GM23338 (cell line): ENCODE results near the gene PLEKHG4B. TPM values are rescaled to one million over a fixed set of nuclear protein-coding genes. Genes with fewer than 3 reads are reported as not detected.

Experiments
- CREB1 ChIP-seq: fragments of 250-450 bp; sonication (Bioruptor Pico); IDR thresholded peaks from 2 replicates; pipeline ENCODE4 v1.5.0; 2020; ENCODE audit warnings: low read depth, mild to moderate bottlenecking, moderate library complexity
- EZH2phosphoT487 ChIP-seq: fragments of 200-600 bp; sonication (generic); IDR thresholded peaks from one replicate; pipeline ENCODE4 v1.8.1; 2018; ENCODE audit warnings: antibody characterized with exemption; ENCODE audit not compliant: unreplicated experiment
- JUNB ChIP-seq: IDR thresholded peaks from one replicate; pipeline ENCODE4 v1.6.1; 2016; ENCODE audit warnings: antibody characterized with exemption; ENCODE audit not compliant: unreplicated experiment
- POLR2AphosphoS5 ChIP-seq: IDR thresholded peaks from 2 replicates; pipeline ENCODE4 v1.6.1; 2016; ENCODE audit warnings: antibody characterized with exemption, low read depth
- ZNF114 ChIP-seq: fragments of 250-450 bp; sonication (Bioruptor Pico); IDR thresholded peaks from 2 replicates; pipeline ENCODE4 v1.5.0; 2020; ENCODE audit warnings: mild to moderate bottlenecking, moderate library complexity
- polyA plus RNA-seq: library from polyadenylated mRNA; unstranded; fragments of >200 nt; fragmentation: Nextera tagmentation; extraction: Ambion mirVana; gene quantifications from 2 replicates; pipeline ENCODE4 v1.2.1, GENCODE V29; 2016
- total RNA-seq: library from RNA; depleted of rRNA; stranded (reverse); fragments of >200 nt; shearing (Covaris generic); gene quantifications from 2 replicates; pipeline ENCODE4 v1.2.3, GENCODE V29; 2014
- TF ChIP-seq, protein P1 (sequence below): fragments of 250-450 bp; sonication (Bioruptor Pico); IDR thresholded peaks from 2 replicates; pipeline ENCODE4 v1.5.0; 2020; ENCODE audit warnings: mild to moderate bottlenecking, moderate library complexity
- TF ChIP-seq, protein P2 (sequence below): IDR thresholded peaks from 2 replicates; pipeline ENCODE4 v1.6.1; 2016; ENCODE audit warnings: antibody characterized with exemption
- TF ChIP-seq, protein P3 (sequence below), 2 experiments: fragments of 200-600 bp in 1 of 2; sonication (generic) in 1 of 2; conservative IDR thresholded peaks; 2 replicates each; pipeline versions ENCODE4 v1.5.1 to v1.6.1; 2016 to 2017; ENCODE audit warnings: antibody characterized with exemption in 2 of 2, low read depth in 2 of 2, mild to moderate bottlenecking in 2 of 2, moderate library complexity in 1 of 2

Gene PLEKHG4B
- total and polyA plus RNA-seq, 2 experiments from 2014 or later: 33.5 to 54.8 TPM

DNA sequence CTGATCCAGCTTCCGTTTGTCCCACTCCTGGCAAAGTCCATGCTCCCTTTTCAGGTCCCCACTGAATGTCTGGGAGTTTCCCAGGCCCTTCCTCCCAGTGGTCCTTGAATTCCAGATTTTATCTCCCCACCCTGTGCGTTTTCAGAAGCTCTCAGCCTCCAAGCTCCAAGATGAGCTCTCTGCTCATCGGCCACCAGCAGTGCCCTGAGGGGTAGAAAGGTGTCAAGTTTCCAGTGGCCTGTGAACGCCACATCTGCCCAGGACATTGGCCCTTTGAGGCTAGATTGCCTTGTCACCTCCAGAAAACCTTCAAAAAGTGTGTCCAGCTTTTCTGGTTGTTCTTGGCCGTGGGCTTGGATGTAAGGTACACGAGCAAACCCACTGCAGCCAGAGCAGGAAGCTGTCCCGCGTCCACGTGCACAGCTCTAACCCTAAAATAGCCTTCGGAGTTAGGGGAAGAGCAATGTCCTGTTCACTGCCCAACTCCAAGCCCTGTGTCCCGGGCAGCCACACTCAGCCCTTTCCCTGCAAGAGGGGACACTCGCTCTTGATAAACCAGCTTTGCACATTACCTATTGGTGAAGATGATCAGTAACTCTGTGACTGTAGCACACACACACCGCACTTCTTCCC, 88.4 kb downstream of the PLEKHG4B start (continued):
- TF ChIP-seq, protein P1, sequence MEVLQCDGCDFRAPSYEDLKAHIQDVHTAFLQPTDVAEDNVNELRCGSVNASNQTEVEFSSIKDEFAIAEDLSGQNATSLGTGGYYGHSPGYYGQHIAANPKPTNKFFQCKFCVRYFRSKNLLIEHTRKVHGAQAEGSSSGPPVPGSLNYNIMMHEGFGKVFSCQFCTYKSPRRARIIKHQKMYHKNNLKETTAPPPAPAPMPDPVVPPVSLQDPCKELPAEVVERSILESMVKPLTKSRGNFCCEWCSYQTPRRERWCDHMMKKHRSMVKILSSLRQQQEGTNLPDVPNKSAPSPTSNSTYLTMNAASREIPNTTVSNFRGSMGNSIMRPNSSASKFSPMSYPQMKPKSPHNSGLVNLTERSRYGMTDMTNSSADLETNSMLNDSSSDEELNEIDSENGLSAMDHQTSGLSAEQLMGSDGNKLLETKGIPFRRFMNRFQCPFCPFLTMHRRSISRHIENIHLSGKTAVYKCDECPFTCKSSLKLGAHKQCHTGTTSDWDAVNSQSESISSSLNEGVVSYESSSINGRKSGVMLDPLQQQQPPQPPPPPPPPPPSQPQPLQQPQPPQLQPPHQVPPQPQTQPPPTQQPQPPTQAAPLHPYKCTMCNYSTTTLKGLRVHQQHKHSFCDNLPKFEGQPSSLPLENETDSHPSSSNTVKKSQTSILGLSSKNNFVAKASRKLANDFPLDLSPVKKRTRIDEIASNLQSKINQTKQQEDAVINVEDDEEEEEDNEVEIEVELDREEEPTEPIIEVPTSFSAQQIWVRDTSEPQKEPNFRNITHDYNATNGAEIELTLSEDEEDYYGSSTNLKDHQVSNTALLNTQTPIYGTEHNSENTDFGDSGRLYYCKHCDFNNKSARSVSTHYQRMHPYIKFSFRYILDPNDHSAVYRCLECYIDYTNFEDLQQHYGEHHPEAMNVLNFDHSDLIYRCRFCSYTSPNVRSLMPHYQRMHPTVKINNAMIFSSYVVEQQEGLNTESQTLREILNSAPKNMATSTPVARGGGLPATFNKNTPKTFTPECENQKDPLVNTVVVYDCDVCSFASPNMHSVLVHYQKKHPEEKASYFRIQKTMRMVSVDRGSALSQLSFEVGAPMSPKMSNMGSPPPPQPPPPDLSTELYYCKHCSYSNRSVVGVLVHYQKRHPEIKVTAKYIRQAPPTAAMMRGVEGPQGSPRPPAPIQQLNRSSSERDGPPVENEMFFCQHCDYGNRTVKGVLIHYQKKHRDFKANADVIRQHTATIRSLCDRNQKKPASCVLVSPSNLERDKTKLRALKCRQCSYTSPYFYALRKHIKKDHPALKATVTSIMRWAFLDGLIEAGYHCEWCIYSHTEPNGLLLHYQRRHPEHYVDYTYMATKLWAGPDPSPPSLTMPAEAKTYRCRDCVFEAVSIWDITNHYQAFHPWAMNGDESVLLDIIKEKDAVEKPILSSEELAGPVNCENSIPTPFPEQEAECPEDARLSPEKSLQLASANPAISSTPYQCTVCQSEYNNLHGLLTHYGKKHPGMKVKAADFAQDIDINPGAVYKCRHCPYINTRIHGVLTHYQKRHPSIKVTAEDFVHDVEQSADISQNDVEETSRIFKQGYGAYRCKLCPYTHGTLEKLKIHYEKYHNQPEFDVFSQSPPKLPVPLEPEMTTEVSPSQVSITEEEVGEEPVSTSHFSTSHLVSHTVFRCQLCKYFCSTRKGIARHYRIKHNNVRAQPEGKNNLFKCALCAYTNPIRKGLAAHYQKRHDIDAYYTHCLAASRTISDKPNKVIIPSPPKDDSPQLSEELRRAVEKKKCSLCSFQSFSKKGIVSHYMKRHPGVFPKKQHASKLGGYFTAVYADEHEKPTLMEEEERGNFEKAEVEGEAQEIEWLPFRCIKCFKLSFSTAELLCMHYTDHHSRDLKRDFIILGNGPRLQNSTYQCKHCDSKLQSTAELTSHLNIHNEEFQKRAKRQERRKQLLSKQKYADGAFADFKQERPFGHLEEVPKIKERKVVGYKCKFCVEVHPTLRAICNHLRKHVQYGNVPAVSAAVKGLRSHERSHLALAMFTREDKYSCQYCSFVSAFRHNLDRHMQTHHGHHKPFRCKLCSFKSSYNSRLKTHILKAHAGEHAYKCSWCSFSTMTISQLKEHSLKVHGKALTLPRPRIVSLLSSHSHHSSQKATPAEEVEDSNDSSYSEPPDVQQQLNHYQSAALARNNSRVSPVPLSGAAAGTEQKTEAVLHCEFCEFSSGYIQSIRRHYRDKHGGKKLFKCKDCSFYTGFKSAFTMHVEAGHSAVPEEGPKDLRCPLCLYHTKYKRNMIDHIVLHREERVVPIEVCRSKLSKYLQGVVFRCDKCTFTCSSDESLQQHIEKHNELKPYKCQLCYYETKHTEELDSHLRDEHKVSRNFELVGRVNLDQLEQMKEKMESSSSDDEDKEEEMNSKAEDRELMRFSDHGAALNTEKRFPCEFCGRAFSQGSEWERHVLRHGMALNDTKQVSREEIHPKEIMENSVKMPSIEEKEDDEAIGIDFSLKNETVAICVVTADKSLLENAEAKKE (CRISPR knock-in tag): no peak
- TF ChIP-seq JUNB: no peak
- no peak for TF ChIP-seq ZNF114
- TF ChIP-seq EZH2phosphoT487: no peak
- no peak for TF ChIP-seq CREB1
- TF ChIP-seq, protein P2, sequence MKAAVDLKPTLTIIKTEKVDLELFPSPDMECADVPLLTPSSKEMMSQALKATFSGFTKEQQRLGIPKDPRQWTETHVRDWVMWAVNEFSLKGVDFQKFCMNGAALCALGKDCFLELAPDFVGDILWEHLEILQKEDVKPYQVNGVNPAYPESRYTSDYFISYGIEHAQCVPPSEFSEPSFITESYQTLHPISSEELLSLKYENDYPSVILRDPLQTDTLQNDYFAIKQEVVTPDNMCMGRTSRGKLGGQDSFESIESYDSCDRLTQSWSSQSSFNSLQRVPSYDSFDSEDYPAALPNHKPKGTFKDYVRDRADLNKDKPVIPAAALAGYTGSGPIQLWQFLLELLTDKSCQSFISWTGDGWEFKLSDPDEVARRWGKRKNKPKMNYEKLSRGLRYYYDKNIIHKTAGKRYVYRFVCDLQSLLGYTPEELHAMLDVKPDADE: no peak
- no peak for TF ChIP-seq POLR2AphosphoS5
- TF ChIP-seq, protein P3, sequence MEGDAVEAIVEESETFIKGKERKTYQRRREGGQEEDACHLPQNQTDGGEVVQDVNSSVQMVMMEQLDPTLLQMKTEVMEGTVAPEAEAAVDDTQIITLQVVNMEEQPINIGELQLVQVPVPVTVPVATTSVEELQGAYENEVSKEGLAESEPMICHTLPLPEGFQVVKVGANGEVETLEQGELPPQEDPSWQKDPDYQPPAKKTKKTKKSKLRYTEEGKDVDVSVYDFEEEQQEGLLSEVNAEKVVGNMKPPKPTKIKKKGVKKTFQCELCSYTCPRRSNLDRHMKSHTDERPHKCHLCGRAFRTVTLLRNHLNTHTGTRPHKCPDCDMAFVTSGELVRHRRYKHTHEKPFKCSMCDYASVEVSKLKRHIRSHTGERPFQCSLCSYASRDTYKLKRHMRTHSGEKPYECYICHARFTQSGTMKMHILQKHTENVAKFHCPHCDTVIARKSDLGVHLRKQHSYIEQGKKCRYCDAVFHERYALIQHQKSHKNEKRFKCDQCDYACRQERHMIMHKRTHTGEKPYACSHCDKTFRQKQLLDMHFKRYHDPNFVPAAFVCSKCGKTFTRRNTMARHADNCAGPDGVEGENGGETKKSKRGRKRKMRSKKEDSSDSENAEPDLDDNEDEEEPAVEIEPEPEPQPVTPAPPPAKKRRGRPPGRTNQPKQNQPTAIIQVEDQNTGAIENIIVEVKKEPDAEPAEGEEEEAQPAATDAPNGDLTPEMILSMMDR (conservative IDR thresholded peaks at IDR 0.05; ENCODE audit: low read depth in 2 of 2): no peak
